ENCODE data around the gene ACSF2.

DNA sequence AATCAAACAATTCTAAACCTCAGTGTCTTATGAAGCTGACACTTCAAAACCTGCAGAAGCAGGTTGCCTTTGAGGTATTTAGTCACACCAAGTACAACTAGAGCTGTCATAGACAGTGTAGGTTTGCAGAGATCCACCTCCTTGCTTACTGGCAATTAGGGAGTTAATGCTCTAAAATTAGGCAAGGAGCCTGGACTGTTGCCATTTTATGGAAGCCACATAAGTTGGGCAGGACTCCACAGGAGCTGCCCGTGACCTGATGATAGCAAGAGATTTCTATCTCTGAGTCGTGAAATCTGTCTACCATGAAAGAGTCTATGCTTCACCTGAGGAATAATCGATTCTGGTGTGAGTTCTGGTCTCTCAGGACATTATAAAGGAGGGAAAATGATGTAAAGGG lies 44.1 kb upstream of the ACSF2 start:
- TF ChIP-seq, protein P1, sequence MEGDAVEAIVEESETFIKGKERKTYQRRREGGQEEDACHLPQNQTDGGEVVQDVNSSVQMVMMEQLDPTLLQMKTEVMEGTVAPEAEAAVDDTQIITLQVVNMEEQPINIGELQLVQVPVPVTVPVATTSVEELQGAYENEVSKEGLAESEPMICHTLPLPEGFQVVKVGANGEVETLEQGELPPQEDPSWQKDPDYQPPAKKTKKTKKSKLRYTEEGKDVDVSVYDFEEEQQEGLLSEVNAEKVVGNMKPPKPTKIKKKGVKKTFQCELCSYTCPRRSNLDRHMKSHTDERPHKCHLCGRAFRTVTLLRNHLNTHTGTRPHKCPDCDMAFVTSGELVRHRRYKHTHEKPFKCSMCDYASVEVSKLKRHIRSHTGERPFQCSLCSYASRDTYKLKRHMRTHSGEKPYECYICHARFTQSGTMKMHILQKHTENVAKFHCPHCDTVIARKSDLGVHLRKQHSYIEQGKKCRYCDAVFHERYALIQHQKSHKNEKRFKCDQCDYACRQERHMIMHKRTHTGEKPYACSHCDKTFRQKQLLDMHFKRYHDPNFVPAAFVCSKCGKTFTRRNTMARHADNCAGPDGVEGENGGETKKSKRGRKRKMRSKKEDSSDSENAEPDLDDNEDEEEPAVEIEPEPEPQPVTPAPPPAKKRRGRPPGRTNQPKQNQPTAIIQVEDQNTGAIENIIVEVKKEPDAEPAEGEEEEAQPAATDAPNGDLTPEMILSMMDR (conservative IDR thresholded peaks at IDR 0.05; ENCODE audit: low read depth, low read length): no peak
- TF ChIP-seq EZH2phosphoT487 (IDR thresholded peaks at IDR 0.05; ENCODE audit: borderline replicate concordance, low read length): no peak
- TF ChIP-seq EZH2 (IDR thresholded peaks at IDR 0.05; ENCODE audit: low read length, unreplicated experiment): no peak

Data from PC-3 (cell line).